ENCODE results near the gene SLC23A3. TPM values are rescaled to one million over a fixed set of nuclear protein-coding genes. Genes with fewer than 3 reads are reported as not detected.

SLC23A3 gene
- total RNA-seq, 4 donors from 2014 or later: 0.23 to 1.1 (median 0.27) TPM; not detected in 1

GRCh38 chr2:219197388-219197787 is 27.6 kb upstream of the SLC23A3 start:
- Histone ChIP-seq H3K27ac (no peak overlapping the region), H3K36me3 (no peaks in the 10 kb centered on the region), H3K9me3 (no peaks in the 10 kb centered on the region), H3K4me3 (no peak overlapping the region), H3K27me3 (peaks cover 18% of the 10 kb centered on the region), H3K4me1 (no peaks in the 10 kb centered on the region)
- no peak for ATAC-seq
- TF ChIP-seq CTCF (IDR thresholded peaks at IDR 0.05) (no peak), POLR2AphosphoS5 (IDR thresholded peaks at IDR 0.05) (no peak), EP300 (IDR thresholded peaks at IDR 0.05) (no peak), POLR2A (IDR thresholded peaks at IDR 0.05) (no peak)
- no CpG with 5 or more reads among the region's 1 CpG for WGBS, 2 donors (ENCODE audit: low coverage in 1 of 2)

GRCh38 chr2:219186754-219187456 is 17.1 kb upstream of the SLC23A3 start:
- H3K9me3 ChIP-seq: no peaks in the 10 kb centered on the region
- 89 to 90% methylated on average over 1 to 7 of the region's 7 CpGs for WGBS, 2 donors (ENCODE audit: low coverage in 1 of 2)
- no peak for ATAC-seq

DNA sequence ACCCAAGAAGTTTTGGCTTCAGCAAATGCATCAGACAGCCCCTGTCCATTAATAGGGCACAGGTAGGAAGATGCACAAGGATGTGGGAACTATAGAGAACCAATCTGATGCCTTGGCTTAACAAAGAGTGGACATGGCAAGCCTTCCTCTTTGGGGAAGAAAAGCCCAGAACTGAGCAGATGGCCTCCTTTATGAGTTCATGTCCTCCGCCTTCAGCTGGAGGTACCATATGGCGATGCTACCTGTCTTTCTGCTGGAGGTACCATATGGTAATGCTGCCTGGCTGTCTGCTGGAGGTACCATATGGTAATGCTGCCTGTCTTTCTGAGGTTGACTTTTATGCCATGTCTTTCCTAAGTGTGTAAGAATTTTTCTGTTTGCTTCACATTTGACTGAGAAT is 14.3 kb upstream of the SLC23A3 start:
- no peak overlapping the region for H3K4me3 ChIP-seq
- H3K36me3 ChIP-seq: peaks cover 0 to 67% of the 10 kb centered on the region in 2 donors
- H3K27ac ChIP-seq: no peak overlapping the region
- TF ChIP-seq EP300 (IDR thresholded peaks at IDR 0.05): no peak
- no peak for TF ChIP-seq POLR2A (IDR thresholded peaks at IDR 0.05)
- TF ChIP-seq POLR2AphosphoS5 (IDR thresholded peaks at IDR 0.05): no peak
- TF ChIP-seq CTCF (IDR thresholded peaks at IDR 0.05): no peak
- peaks cover 0 to 20% (median 9%) of the 10 kb centered on the region in 3 donors for H3K4me1 ChIP-seq
- H3K9me3 ChIP-seq: no peaks in the 10 kb centered on the region
- WGBS, 2 donors (ENCODE audit: low coverage in 1 of 2): 100% methylated on average over 1 of the region's 2 CpGs; no CpG with 5 or more reads in 1 of the 2 donors
- H3K27me3 ChIP-seq: no peaks in the 10 kb centered on the region
- ATAC-seq: no peak

More at GRCh38 chr2:219186754-219187456, 17.1 kb upstream of the SLC23A3 start:
- Histone ChIP-seq H3K36me3 (peaks cover 0 to 42% of the 10 kb centered on the region in 2 donors), H3K4me1 (no peaks in the 10 kb centered on the region), H3K27me3 (no peaks in the 10 kb centered on the region), H3K4me3 (no peak overlapping the region), H3K27ac (no peak overlapping the region)
- TF ChIP-seq CTCF (IDR thresholded peaks at IDR 0.05) (no peak), EP300 (IDR thresholded peaks at IDR 0.05) (no peak), POLR2AphosphoS5 (IDR thresholded peaks at IDR 0.05) (no peak), POLR2A (IDR thresholded peaks at IDR 0.05) (no peak)

DNA sequence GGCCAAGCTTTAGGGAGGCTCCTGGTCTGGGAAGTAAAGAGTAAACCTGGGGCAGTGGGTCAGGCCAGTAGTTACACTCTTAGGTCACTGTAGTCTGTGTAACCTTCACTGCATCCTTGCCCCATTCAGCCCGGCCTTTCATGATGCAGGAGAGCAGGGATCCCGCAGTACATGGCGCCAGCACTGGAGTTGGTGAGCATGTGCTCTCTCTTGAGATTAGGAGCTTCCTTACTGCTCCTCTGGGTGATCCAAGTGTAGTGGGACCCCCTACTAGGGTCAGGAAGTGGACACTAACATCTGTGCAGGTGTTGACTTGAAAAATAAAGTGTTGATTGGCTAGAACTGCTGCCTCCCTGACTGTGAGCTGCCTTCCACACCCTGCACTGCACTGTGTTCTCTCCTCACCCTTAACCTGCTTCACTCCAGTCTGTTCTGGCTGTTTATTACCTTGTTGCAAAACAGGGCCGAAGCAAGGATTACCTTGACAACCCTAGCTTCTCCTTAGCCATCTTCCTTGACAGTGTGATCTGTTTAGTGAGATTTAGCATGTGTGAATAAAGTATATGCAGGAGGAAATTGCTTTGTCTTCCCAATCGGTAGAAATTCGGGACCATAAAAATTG is 13.4 kb upstream of the SLC23A3 start:
- peaks cover 0 to 67% of the 10 kb centered on the region in 2 donors for H3K36me3 ChIP-seq

DNA sequence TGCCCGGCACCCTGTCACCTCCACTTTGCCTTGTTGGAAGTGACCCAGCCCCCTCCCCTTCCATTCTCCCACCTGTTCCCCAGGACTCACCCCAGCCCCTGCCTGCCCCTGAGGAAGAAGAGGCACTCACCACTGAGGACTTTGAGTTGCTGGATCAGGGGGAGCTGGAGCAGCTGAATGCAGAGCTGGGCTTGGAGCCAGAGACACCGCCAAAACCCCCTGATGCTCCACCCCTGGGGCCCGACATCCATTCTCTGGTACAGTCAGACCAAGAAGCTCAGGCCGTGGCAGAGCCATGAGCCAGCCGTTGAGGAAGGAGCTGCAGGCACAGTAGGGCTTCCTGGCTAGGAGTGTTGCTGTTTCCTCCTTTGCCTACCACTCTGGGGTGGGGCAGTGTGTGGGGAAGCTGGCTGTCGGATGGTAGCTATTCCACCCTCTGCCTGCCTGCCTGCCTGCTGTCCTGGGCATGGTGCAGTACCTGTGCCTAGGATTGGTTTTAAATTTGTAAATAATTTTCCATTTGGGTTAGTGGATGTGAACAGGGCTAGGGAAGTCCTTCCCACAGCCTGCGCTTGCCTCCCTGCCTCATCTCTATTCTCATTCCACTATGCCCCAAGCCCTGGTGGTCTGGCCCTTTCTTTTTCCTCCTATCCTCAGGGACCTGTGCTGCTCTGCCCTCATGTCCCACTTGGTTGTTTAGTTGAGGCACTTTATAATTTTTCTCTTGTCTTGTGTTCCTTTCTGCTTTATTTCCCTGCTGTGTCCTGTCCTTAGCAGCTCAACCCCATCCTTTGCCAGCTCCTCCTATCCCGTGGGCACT is 12.7 kb upstream of the SLC23A3 start:
- ATAC-seq: no peak
- H3K4me1 ChIP-seq: peaks cover 0 to 28% (median 15%) of the 10 kb centered on the region in 3 donors
- no peaks in the 10 kb centered on the region for H3K27me3 ChIP-seq
- no peak overlapping the region for H3K27ac ChIP-seq
- peaks cover 0 to 67% of the 10 kb centered on the region in 2 donors for H3K36me3 ChIP-seq
- H3K9me3 ChIP-seq: no peaks in the 10 kb centered on the region
- no peak for TF ChIP-seq EP300 (IDR thresholded peaks at IDR 0.05)
- no peak for TF ChIP-seq POLR2AphosphoS5 (IDR thresholded peaks at IDR 0.05)
- no peak for TF ChIP-seq CTCF (IDR thresholded peaks at IDR 0.05)
- no peak for TF ChIP-seq POLR2A (IDR thresholded peaks at IDR 0.05)
- no peak overlapping the region for H3K4me3 ChIP-seq
- 86 to 100% methylated on average over 1 to 2 of the region's 8 CpGs for WGBS, 2 donors (ENCODE audit: low coverage in 1 of 2)

More for the DNA sequence above, 13.4 kb upstream of the SLC23A3 start:
- Histone ChIP-seq H3K27me3 (no peaks in the 10 kb centered on the region), H3K9me3 (no peaks in the 10 kb centered on the region), H3K27ac (no peak overlapping the region), H3K4me3 (no peak overlapping the region), H3K4me1 (peaks cover 0 to 27% (median 15%) of the 10 kb centered on the region in 3 donors)
- no peak for ATAC-seq
- 78 to 97% methylated on average over 3 to 5 of the region's 6 CpGs for WGBS, 2 donors (ENCODE audit: low coverage in 1 of 2)
- TF ChIP-seq POLR2AphosphoS5 (IDR thresholded peaks at IDR 0.05) (no peak), EP300 (IDR thresholded peaks at IDR 0.05) (no peak), POLR2A (IDR thresholded peaks at IDR 0.05) (no peak)
